GM12872 (cell line): ENCODE measurements around the gene NECAB2.

Experiments
- CTCF ChIP-seq: IDR thresholded peaks from 3 replicates; pipeline ENCODE4 v1.5.1; 2011; ENCODE audit warnings: low read depth, mild to moderate bottlenecking, low read length, moderate library complexity; ENCODE audit not compliant: insufficient read depth

NECAB2 gene

GRCh38 chr16:83967838-83968305, at the start of gene NECAB2:
Gene NECAB2, plus strand, starts transcription at chr16:83968244. Its CDS starts 405 bp downstream, at chr16:83968649.
- peak; percentile 62; the same call in 2 of the 3 replicates for TF ChIP-seq CTCF

- TF ChIP-seq CTCF = no peak
Measured at GRCh38 chr16:83920894-83921491, 47.1 kb upstream of the NECAB2 start.

- TF ChIP-seq CTCF = no peak
Measured at GRCh38 chr16:83923581-83924365, 44.3 kb upstream of the NECAB2 start.

GRCh38 chr16:83924686-83925085, 43.4 kb upstream of the NECAB2 start:
- TF ChIP-seq CTCF = no peak

- TF ChIP-seq CTCF = no peak
Measured at GRCh38 chr16:83925095-83925905, 42.7 kb upstream of the NECAB2 start.

- no peak for TF ChIP-seq CTCF
Measured at GRCh38 chr16:83925957-83926725, 41.9 kb upstream of the NECAB2 start.
